Right atrium auricular region (tissue), 2 donors: ENCODE results near the gene LCE1E. TPM values are rescaled to one million over a fixed set of nuclear protein-coding genes. Genes with fewer than 3 reads are reported as not detected.

Experiments
- DNase-seq: peaks from one replicate; pipeline ENCODE4 v3.0.0-alpha.2; 2019; ENCODE audit warnings: low spot score
- H3K27ac ChIP-seq, 2 donors: fragments of 200-600 bp; sonication (generic); 1 replicate in 1 of 2; 2 replicates in 1 of 2; pipeline ENCODE4 v1.5.1; 2016 to 2019
- H3K27me3 ChIP-seq, 2 donors: fragments of 200-600 bp; sonication (generic); one replicate each; pipeline versions ENCODE4 v1.5.1 to v1.6.0; 2017 to 2019
- H3K36me3 ChIP-seq: fragments of 200-600 bp; sonication (generic); one replicate; pipeline ENCODE4 v1.5.1; 2016
- H3K4me1 ChIP-seq, 2 donors: fragments of 200-600 bp; sonication (generic); one replicate each; pipeline versions ENCODE4 v1.5.1 to v1.6.0; 2017 to 2019
- H3K4me3 ChIP-seq, 2 donors: fragments of 200-600 bp; sonication (generic); 1 replicate in 1 of 2; 2 replicates in 1 of 2; pipeline ENCODE4 v1.5.1; 2017 to 2019; ENCODE audit warnings: mild to moderate bottlenecking in 1 of 2, moderate library complexity in 1 of 2
- H3K9me3 ChIP-seq, 2 donors: fragments of 200-600 bp; sonication (generic); one replicate each; pipeline ENCODE4 v1.5.1; 2019
- total RNA-seq, 2 donors: library from RNA; depleted of rRNA; stranded (reverse); fragments of >200 nt; gene quantifications; one replicate each; pipeline ENCODE4 v1.1.0, GENCODE V29; 2016
- TF ChIP-seq, protein P1 (sequence below), 2 donors: fragments of 200-600 bp; sonication (generic); IDR thresholded peaks; one replicate each; pipeline ENCODE4 v1.5.1; 2019; ENCODE audit warnings: antibody characterized with exemption in 2 of 2

LCE1E gene
- total RNA-seq, 2 donors from 2014 or later, result not detected

DNA sequence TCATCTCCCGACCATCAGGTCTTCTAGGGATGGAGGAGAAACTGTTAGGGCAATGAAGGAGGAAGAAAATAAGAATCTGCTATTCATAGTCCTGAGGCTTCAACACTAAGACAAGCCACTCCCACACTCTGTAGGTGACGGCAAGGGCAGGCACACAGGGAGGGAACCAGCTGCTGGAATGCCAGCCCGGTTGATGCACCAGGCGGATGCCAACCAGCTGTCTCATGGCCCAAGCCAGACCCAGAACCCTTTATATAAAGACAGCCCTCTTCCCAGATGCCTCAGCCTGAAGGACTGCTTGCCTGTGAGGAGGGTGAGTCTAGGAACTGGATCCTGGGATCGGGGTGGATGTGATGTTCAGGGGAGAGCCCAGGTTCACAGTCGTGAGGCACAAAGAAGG lies 28.3 kb upstream of the LCE1E start, which contains the start of gene KPRP:
Gene KPRP, plus strand, starts transcription at position 279 of the 400 bp plus-strand sequence. CDS start 1,564 bp downstream, outside the sequence.
- no peak within 1 kb of the TSS for H3K27ac ChIP-seq
- TF ChIP-seq, protein P1, sequence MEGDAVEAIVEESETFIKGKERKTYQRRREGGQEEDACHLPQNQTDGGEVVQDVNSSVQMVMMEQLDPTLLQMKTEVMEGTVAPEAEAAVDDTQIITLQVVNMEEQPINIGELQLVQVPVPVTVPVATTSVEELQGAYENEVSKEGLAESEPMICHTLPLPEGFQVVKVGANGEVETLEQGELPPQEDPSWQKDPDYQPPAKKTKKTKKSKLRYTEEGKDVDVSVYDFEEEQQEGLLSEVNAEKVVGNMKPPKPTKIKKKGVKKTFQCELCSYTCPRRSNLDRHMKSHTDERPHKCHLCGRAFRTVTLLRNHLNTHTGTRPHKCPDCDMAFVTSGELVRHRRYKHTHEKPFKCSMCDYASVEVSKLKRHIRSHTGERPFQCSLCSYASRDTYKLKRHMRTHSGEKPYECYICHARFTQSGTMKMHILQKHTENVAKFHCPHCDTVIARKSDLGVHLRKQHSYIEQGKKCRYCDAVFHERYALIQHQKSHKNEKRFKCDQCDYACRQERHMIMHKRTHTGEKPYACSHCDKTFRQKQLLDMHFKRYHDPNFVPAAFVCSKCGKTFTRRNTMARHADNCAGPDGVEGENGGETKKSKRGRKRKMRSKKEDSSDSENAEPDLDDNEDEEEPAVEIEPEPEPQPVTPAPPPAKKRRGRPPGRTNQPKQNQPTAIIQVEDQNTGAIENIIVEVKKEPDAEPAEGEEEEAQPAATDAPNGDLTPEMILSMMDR (IDR thresholded peaks at IDR 0.05), result no peak
- H3K9me3 ChIP-seq, result no peaks in the 10 kb centered on the region
- no peaks in the 10 kb centered on the region for H3K4me1 ChIP-seq
- no peak within 1 kb of the TSS for H3K4me3 ChIP-seq
- DNase-seq, result no peak
- no peaks in the 10 kb centered on the region for H3K36me3 ChIP-seq
- H3K27me3 ChIP-seq, result no peaks in the 10 kb centered on the region

DNA sequence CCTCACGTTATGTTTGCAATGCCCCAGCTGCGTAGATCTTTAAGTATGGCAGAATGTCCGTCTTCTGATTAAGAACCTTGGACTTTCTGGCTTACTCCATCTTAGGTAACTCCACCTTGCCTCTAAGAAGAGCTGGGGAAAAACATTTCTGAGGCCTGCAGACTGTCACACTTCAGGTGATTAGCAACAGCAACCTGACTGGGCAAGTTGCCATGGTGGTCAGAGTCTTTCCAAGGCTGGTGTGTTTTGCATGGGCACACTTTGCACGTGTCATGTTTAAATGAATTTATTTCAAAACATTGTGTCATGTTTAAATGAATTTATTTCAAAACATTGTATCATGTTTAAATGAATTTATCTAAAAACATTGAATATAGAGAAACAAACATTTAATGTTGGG lies 27.4 kb upstream of the LCE1E start:
- TF ChIP-seq, protein P1 (IDR thresholded peaks at IDR 0.05), result no peak
- Histone ChIP-seq H3K4me3 (no peak overlapping the region), H3K27ac (no peak overlapping the region), H3K9me3 (no peaks in the 10 kb centered on the region), H3K36me3 (no peaks in the 10 kb centered on the region), H3K27me3 (no peaks in the 10 kb centered on the region), H3K4me1 (no peaks in the 10 kb centered on the region)
- DNase-seq, result no peak

DNA sequence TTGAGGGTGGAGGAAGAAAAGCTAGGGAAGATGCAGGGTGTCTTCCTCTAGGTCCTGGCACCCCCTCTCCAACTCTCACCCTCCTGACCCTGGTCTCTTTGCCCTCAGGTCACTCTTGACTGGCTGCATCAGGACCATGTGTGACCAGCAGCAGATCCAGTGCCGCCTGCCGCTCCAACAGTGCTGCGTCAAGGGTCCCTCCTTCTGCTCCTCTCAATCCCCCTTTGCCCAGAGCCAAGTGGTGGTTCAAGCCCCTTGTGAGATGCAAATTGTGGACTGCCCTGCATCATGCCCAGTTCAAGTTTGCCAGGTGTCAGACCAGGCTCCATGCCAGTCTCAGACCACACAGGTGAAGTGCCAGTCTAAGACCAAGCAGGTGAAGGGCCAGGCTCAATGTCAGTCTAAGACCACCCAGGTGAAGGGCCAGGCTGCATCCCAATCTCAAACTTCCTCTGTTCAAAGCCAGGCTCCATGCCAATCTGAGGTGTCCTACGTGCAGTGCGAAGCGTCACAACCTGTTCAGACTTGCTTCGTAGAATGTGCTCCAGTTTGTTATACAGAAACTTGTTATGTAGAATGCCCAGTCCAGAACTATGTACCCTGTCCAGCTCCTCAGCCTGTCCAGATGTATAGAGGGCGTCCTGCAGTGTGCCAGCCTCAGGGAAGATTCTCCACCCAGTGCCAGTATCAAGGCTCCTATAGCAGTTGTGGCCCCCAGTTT lies 26.4 kb upstream of the LCE1E start:
- no peak overlapping the region for H3K27ac ChIP-seq
- no peak for DNase-seq
- no peaks in the 10 kb centered on the region for H3K27me3 ChIP-seq
- H3K4me1 ChIP-seq, result no peaks in the 10 kb centered on the region
- no peak overlapping the region for H3K4me3 ChIP-seq
- H3K36me3 ChIP-seq, result no peaks in the 10 kb centered on the region
- TF ChIP-seq, protein P1 (IDR thresholded peaks at IDR 0.05), result no peak
- H3K9me3 ChIP-seq, result no peaks in the 10 kb centered on the region

DNA sequence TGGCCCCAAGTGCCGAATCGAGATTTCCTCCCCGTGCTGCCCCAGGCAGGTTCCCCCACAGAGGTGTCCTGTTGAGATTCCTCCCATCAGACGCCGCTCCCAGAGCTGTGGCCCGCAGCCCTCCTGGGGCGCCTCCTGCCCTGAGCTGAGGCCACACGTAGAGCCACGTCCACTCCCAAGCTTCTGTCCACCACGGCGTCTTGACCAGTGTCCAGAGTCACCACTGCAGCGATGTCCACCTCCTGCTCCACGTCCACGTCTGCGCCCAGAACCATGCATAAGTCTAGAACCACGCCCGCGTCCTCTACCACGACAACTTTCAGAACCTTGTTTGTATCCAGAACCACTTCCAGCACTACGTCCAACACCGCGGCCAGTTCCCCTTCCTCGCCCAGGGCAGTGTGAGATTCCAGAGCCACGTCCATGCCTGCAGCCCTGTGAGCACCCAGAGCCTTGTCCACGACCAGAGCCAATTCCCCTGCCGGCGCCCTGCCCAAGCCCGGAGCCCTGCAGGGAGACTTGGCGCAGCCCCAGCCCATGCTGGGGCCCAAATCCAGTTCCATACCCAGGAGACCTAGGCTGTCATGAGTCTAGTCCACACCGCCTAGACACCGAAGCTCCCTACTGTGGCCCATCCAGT lies 25.4 kb upstream of the LCE1E start:
- Histone ChIP-seq H3K4me1 (no peaks in the 10 kb centered on the region), H3K36me3 (no peaks in the 10 kb centered on the region), H3K9me3 (no peaks in the 10 kb centered on the region), H3K27ac (no peak overlapping the region), H3K4me3 (no peak overlapping the region), H3K27me3 (no peaks in the 10 kb centered on the region)
- DNase-seq, result no peak
- TF ChIP-seq, protein P1 (IDR thresholded peaks at IDR 0.05), result no peak

DNA sequence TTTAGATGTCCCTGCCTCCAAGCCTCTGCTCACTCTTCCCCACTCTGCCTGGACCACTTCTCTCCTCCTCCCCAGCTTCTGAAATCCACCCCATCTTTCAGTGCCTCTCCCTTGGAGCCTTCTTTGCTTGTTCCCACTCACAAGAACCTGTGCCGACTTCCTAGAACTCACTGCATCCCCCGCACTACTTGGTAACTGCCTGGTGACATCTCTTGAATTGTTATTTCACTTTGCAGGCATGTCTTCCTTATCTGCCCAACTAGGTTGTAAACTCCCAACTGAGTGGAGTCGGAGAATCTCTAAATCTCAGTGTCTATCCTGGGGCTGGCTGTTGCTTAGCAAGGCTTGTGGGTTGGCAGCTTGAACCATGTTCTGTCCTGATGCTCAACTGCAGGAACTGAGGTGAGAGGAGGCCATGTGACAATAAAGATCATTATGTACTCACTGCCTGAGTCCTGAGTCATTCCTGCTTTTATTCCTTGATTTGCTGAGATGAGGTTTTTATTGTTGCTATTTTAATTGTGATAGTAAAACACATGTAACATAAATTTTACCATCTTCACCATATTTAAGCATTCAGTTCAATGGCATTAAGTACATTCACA lies 24.3 kb upstream of the LCE1E start:
- TF ChIP-seq, protein P1 (IDR thresholded peaks at IDR 0.05), result no peak
- no peaks in the 10 kb centered on the region for H3K36me3 ChIP-seq
- H3K4me3 ChIP-seq, result no peak overlapping the region
- no peak for DNase-seq
- H3K27me3 ChIP-seq, result no peaks in the 10 kb centered on the region
- no peaks in the 10 kb centered on the region for H3K9me3 ChIP-seq
- H3K4me1 ChIP-seq, result no peaks in the 10 kb centered on the region
- no peak overlapping the region for H3K27ac ChIP-seq
